A549 (cell line): ENCODE results near the gene LMF2.

ENCODE experiments used
- KDM1A ChIP-seq: fragments of 200-600 bp; sonication (generic); IDR thresholded peaks from 2 replicates; pipeline ENCODE4 v1.6.1; 2016; ENCODE audit warnings: low read depth, mild to moderate bottlenecking
- POLR2A ChIP-seq: IDR thresholded peaks from 2 replicates; pipeline ENCODE4 v1.6.1; 2012; ENCODE audit warnings: mild to moderate bottlenecking, low read length
- TF ChIP-seq, protein P1 (sequence below): fragments of >200 bp; sonication (Bioruptor Twin); formaldehyde crosslinking; IDR thresholded peaks from 3 replicates; pipeline ENCODE4 v1.5.1; 2016

DNA sequence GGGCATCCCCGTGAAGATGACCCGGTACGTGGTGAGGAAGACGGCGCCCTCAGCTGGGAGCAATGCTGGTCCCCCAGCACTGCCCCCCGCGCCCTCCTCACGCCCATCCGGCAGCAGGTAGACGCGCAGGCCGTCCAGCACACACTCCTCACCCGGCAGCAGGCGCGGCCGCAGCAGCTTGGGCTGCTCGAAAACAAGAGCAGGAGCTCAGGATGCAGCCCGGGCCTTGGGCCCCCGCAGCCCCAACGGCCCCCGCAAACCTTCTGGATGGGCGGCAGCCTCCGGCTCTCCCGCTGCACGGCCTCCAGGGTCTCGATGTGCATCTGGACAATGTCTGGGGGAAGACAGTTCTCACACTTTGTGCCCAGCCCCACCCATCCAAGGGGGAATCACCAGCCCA is 46.0 kb downstream of the LMF2 start:
- TF ChIP-seq KDM1A (no peak), POLR2A (no peak)
- TF ChIP-seq, protein P1, sequence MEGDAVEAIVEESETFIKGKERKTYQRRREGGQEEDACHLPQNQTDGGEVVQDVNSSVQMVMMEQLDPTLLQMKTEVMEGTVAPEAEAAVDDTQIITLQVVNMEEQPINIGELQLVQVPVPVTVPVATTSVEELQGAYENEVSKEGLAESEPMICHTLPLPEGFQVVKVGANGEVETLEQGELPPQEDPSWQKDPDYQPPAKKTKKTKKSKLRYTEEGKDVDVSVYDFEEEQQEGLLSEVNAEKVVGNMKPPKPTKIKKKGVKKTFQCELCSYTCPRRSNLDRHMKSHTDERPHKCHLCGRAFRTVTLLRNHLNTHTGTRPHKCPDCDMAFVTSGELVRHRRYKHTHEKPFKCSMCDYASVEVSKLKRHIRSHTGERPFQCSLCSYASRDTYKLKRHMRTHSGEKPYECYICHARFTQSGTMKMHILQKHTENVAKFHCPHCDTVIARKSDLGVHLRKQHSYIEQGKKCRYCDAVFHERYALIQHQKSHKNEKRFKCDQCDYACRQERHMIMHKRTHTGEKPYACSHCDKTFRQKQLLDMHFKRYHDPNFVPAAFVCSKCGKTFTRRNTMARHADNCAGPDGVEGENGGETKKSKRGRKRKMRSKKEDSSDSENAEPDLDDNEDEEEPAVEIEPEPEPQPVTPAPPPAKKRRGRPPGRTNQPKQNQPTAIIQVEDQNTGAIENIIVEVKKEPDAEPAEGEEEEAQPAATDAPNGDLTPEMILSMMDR: no peak
